Measurements from ENCODE around the gene RXRB. TPM values are rescaled to one million over a fixed set of nuclear protein-coding genes. Genes with fewer than 3 reads are reported as not detected.

RXRB gene
- total and polyA plus RNA-seq, 2 of the 8 experiments (the other 6 are each of a cell fraction or from before 2014, with no cell fraction given) = 13.0 to 18.1 TPM

GRCh38 chr6:33166363-33166762 lies 34.1 kb downstream of the RXRB start:
- no peak overlapping the region for H3K9ac ChIP-seq (replicated peaks in 1 of 4; ENCODE audit: extremely low read depth in 1 of 4, low read depth in 3 of 4, low read length in 3 of 4)
- FAIRE-seq = no peak

More at GRCh38 chr6:33166363-33166762, 34.1 kb downstream of the RXRB start:
- TF ChIP-seq BCL11A (IDR thresholded peaks at IDR 0.05; ENCODE audit: low read depth in 2 of 2, low read length in 2 of 2) (no peak), YY1 (IDR thresholded peaks at IDR 0.05; ENCODE audit: low read depth, low read length) (no peak), POU5F1 (IDR thresholded peaks at IDR 0.05; ENCODE audit: low read depth, low read length) (no peak), JUND (IDR thresholded peaks at IDR 0.05; ENCODE audit: low read length) (no peak), TAF1 (IDR thresholded peaks at IDR 0.05; ENCODE audit: low read depth, low read length) (no peak), CHD1 (IDR thresholded peaks at IDR 0.05; ENCODE audit: low read depth, low read length) (no peak), TBP (IDR thresholded peaks at IDR 0.05; ENCODE audit: low read depth, low read length) (no peak), ASH2L (IDR thresholded peaks at IDR 0.05; ENCODE audit: low read length) (no peak), CTBP2 (IDR thresholded peaks at IDR 0.05; ENCODE audit: borderline replicate concordance, insufficient read depth, insufficient read length, low read length) (no peak), EZH2 (IDR thresholded peaks at IDR 0.05; ENCODE audit: low read depth, low read length, severe bottlenecking) (no peak), POLR2AphosphoS5 (IDR thresholded peaks at IDR 0.05; ENCODE audit: low read depth, low read length) (no peak)
- Histone ChIP-seq H3K4me3 (ENCODE audit: extremely low read depth in 1 of 4, insufficient read depth in 2 of 4, low read depth in 3 of 4, low read length in 4 of 4) (no peak overlapping the region), H3K27me3 (replicated peaks in 1 of 4; ENCODE audit: control insufficient read depth in 3 of 4, extremely low read depth in 1 of 4, insufficient read depth in 3 of 4, low read length in 3 of 4) (peaks cover 0 to 8% (median 2%) of the 10 kb centered on the region in 4 experiments; a peak in 4 of 7 replicates), H4K8ac (ENCODE audit: extremely low read depth, insufficient read depth, low read length) (no peak overlapping the region), H3K9me3 (ENCODE audit: insufficient read depth in 2 of 2, low read depth in 1 of 2, low read length in 1 of 2) (no peaks in the 10 kb centered on the region), H3K56ac (replicated peaks; ENCODE audit: insufficient read length, low read depth, low read length) (no peak overlapping the region), H2BK5ac (ENCODE audit: low read depth, low read length) (no peak overlapping the region), H2AK5ac (ENCODE audit: low read depth, low read length) (no peak overlapping the region), H2AFZ (ENCODE audit: low read length) (no peak overlapping the region), H3K79me1 (ENCODE audit: low read depth, low read length) (no peaks in the 10 kb centered on the region), H2BK20ac (ENCODE audit: low read length) (no peak overlapping the region), H3K79me2 (ENCODE audit: control insufficient read depth in 1 of 2, insufficient read depth in 2 of 2, low read length in 2 of 2) (no peaks in the 10 kb centered on the region), H3K27ac (ENCODE audit: low read depth, low read length) (no peak overlapping the region), H3K4me1 (replicated peaks in 1 of 4; ENCODE audit: control insufficient read depth in 3 of 4, insufficient read depth in 4 of 4, low read length in 3 of 4) (peaks cover 0 to 4% (median 2%) of the 10 kb centered on the region in 4 experiments; a peak in 5 of 7 replicates), H4K20me1 (replicated peaks in 1 of 2; ENCODE audit: control insufficient read depth in 1 of 2, insufficient read depth in 2 of 2, low read length in 2 of 2) (no peaks in the 10 kb centered on the region), H3K36me3 (ENCODE audit: control insufficient read depth in 2 of 4, insufficient read depth in 4 of 4, low read length in 3 of 4) (no peaks in the 10 kb centered on the region), H3K14ac (ENCODE audit: insufficient read length) (no peak overlapping the region), H3K23me2 (ENCODE audit: low read depth, low read length) (peaks cover 7% of the 10 kb centered on the region; the same call in 1 of the 2 replicates), H3K4me2 (ENCODE audit: insufficient read depth in 1 of 2, low read depth in 2 of 2, low read length in 2 of 2) (no peak overlapping the region), H4K91ac (replicated peaks; ENCODE audit: insufficient read length, low read length) (no peak overlapping the region), H2BK15ac (ENCODE audit: low read length) (no peak overlapping the region), H2BK12ac (ENCODE audit: low read depth, low read length) (no peak overlapping the region), H3K18ac (ENCODE audit: extremely low read depth, low read length) (no peak overlapping the region), H4K5ac (ENCODE audit: insufficient read length, low read depth, low read length) (no peak overlapping the region), H3K4ac (replicated peaks; ENCODE audit: insufficient read length, low read depth, low read length) (no peak overlapping the region), H2BK120ac (replicated peaks; ENCODE audit: low read depth, low read length) (no peak overlapping the region), H3K23ac (ENCODE audit: insufficient read length) (no peak overlapping the region)
- no peak for DNase-seq (ENCODE audit: low read depth in 1 of 2, low spot score in 2 of 2)
- CTCF ChIA-PET (ENCODE audit: partially characterized antibody) = interaction anchor here (0.6 to 2.4 kb wide), 2 partner anchors 18 to 69 kb away, joined by 3 to 6 read pairs; no protein-coding TSS in a partner anchor
- POLR2A ChIA-PET (ENCODE audit: partially characterized antibody) = interaction anchor here (0.9 kb wide), 1 partner anchor 194 kb away, joined by 4 read pairs; no protein-coding TSS in a partner anchor
- 87% methylated on average over 6 of the region's 6 CpGs; no CpG with 5 or more reads in 1 of the 2 experiments for WGBS, 2 experiments (ENCODE audit: extremely low coverage in 1 of 2, insufficient coverage in 1 of 2, insufficient read length in 1 of 2, insufficient replicate concordance in 2 of 2, low coverage in 1 of 2, low lambda C conversion rate in 2 of 2, missing lambda C conversion rate in 1 of 2)

Measured in H1 (cell line).